Naive thymus-derived CD4-positive, alpha-beta T cell (primary cell): Measurements from ENCODE around the gene ITGB4. TPM values are rescaled to one million over a fixed set of nuclear protein-coding genes. Genes with fewer than 3 reads are reported as not detected.
A peak's percentile ranks its signal among the peaks of the same experiment; 100 is the strongest.

ENCODE experiments used
- ATAC-seq: fragments of 150-1000 bp; cut with Tn5 transposase; 2 replicates; pipeline ENCODE4 v1.10.0; 2021; ENCODE audit warnings: mild to moderate bottlenecking, moderate library complexity
- CTCF ChIA-PET: fragments of 350-600 bp; sonication (Branson Sonifier 250); formaldehyde crosslinking; loops from one replicate; lab custom pipeline; 2021; ENCODE audit warnings: antibody characterized with exemption; lab: Charles Lee
- POLR2A ChIA-PET: fragments of 350-600 bp; sonication (Branson Sonifier 250); formaldehyde crosslinking; loops from one replicate; lab custom pipeline; 2021; ENCODE audit warnings: antibody characterized with exemption, inconsistent platforms; lab: Charles Lee
- DNase-seq, 9 donors: peaks; one replicate each; pipeline versions ENCODE4 v3.0.0 to v3.0.0-alpha.2; 2020 to 2022; ENCODE audit warnings: mixed read lengths in 1 of 9
- H3K27ac ChIP-seq: one replicate; pipeline ENCODE4 v1.7.0; 2013; ENCODE audit warnings: mild to moderate bottlenecking, low read depth, low read length, moderate library complexity
- H3K27me3 ChIP-seq, 2 donors: one replicate each; pipeline ENCODE4 v1.7.0; 2013; ENCODE audit warnings: low read length in 2 of 2, mild to moderate bottlenecking in 2 of 2, moderate library complexity in 2 of 2; ENCODE audit not compliant: control insufficient read depth in 2 of 2, insufficient read depth in 2 of 2
- H3K36me3 ChIP-seq, 3 experiments: 1 replicate in 2 of 3; 2 replicates in 1 of 3; pipeline ENCODE4 v1.7.0; 2013; ENCODE audit warnings: low read length in 3 of 3, mild to moderate bottlenecking in 3 of 3, moderate library complexity in 1 of 3; ENCODE audit not compliant: insufficient read depth in 3 of 3, control insufficient read depth in 2 of 3
- H3K4me1 ChIP-seq, 2 donors: one replicate each; pipeline ENCODE4 v1.7.0; 2013; ENCODE audit warnings: low read length in 2 of 2, mild to moderate bottlenecking in 2 of 2, moderate library complexity in 1 of 2; ENCODE audit not compliant: control insufficient read depth in 2 of 2, insufficient read depth in 2 of 2
- H3K4me3 ChIP-seq: 2 replicates; pipeline ENCODE4 v1.7.0; 2013; ENCODE audit warnings: mild to moderate bottlenecking, low read length
- H3K9me3 ChIP-seq, 3 experiments: 1 replicate in 2 of 3; 2 replicates in 1 of 3; pipeline ENCODE4 v1.7.0; 2013; ENCODE audit warnings: low read length in 3 of 3; ENCODE audit not compliant: control insufficient read depth in 2 of 3
- H3K27ac Mint-ChIP-seq, 9 donors: one replicate each; pipeline ENCODE4 v1.8.0; 2020 to 2022; ENCODE audit warnings: mixed read lengths in 9 of 9, mild to moderate bottlenecking in 8 of 9, moderate library complexity in 5 of 9, inconsistent platforms in 2 of 9
- H3K27me3 Mint-ChIP-seq, 5 donors: one replicate each; pipeline ENCODE4 v1.8.0; 2021 to 2022; ENCODE audit warnings: mixed read lengths in 5 of 5, mild to moderate bottlenecking in 1 of 5
- H3K36me3 Mint-ChIP-seq, 5 donors: one replicate each; pipeline ENCODE4 v1.8.0; 2020 to 2022; ENCODE audit warnings: mixed read lengths in 5 of 5, mild to moderate bottlenecking in 3 of 5, inconsistent platforms in 1 of 5
- H3K4me1 Mint-ChIP-seq, 7 donors: one replicate each; pipeline ENCODE4 v1.8.0; 2020 to 2022; ENCODE audit warnings: mixed read lengths in 7 of 7, mild to moderate bottlenecking in 3 of 7, inconsistent platforms in 1 of 7
- H3K4me3 Mint-ChIP-seq, 10 donors: one replicate each; pipeline ENCODE4 v1.8.0; 2020 to 2022; ENCODE audit warnings: mild to moderate bottlenecking in 10 of 10, mixed read lengths in 10 of 10, moderate library complexity in 6 of 10, inconsistent platforms in 2 of 10
- H3K9me3 Mint-ChIP-seq, 11 donors: one replicate each; pipeline ENCODE4 v1.8.0; 2020 to 2022; ENCODE audit warnings: mixed read lengths in 11 of 11, mild to moderate bottlenecking in 4 of 11, inconsistent platforms in 1 of 11, moderate library complexity in 1 of 11
- intact Hi-C, 2 donors: fragments of 100-400 bp; cut with micrococcal nuclease; formaldehyde crosslinking; loops; one replicate each; pipeline ENCODE4 v1.15.1; 2023
- polyA plus RNA-seq, 2 donors: library from polyadenylated mRNA; unstranded; fragments of 300-500 nt; fragmentation: Illumina TruSeq; gene quantifications; one replicate each; pipeline ENCODE4 v1.2.3, GENCODE V29; 2021
- total RNA-seq, 6 experiments: library from RNA in 5 of 6; stranded (reverse) in 5 of 6; gene quantifications; 1 replicate in 5 of 6; 2 replicates in 1 of 6; pipeline ENCODE4 v1.2.3 and lab custom pipeline; 2021 to 2026

The ITGB4 gene
- total and polyA plus RNA-seq, 7 experiments from 2014 or later: 0.09 to 1.8 (median 0.77) TPM

DNA sequence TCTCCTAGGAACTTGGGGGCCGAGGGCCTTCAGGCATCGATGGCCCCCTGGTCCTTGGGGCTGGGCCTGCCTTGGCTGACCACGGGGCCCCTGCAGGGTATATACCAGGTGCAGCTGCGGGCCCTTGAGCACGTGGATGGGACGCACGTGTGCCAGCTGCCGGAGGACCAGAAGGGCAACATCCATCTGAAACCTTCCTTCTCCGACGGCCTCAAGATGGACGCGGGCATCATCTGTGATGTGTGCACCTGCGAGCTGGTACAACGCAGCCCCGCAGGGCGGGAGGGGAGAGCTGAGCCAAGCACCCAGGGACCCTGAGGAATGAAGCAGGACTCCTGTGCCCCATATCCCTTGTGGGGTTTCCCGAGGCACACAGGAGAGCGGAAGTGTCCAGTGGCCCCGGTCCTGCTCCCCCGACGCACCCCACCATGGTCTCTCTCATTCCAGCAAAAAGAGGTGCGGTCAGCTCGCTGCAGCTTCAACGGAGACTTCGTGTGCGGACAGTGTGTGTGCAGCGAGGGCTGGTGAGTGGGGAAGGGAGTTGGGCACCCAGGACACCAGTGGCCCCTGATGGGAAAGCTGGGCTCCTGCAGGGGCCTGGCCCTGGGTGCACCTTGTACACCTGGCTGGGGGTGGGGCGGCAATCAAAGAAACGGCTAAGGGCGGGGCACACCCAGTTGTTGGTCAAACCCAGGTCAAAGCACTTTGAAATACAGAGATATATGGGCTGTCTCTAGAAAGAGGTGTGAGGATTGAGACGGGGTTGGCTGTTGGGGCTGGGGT lies 10.6 kb downstream of the ITGB4 start:
- ChIA-PET CTCF (interaction anchor here (0.7 kb wide), 1 partner anchor 357 kb away, joined by 4 read pairs; no protein-coding TSS in a partner anchor), POLR2A (no interaction called here)
- H3K27ac Mint-ChIP-seq: no peak overlapping the region
- peaks cover 0 to 3% (median 0%) of the 10 kb centered on the region in 5 donors for H3K36me3 Mint-ChIP-seq
- H3K9me3 Mint-ChIP-seq: no peaks in the 10 kb centered on the region
- Histone ChIP-seq H3K4me3 (no peak overlapping the region), H3K9me3 (no peaks in the 10 kb centered on the region), H3K36me3 (no peaks in the 10 kb centered on the region), H3K27me3 (no peaks in the 10 kb centered on the region), H3K27ac (no peak overlapping the region), H3K4me1 (no peaks in the 10 kb centered on the region)
- intact Hi-C loops: no loop called here
- ATAC-seq (no peak), DNase-seq (no peak)
- H3K27me3 Mint-ChIP-seq: no peaks in the 10 kb centered on the region
- H3K4me1 Mint-ChIP-seq: peaks cover 0 to 9% (median 3%) of the 10 kb centered on the region in 7 donors
- no peak overlapping the region for H3K4me3 Mint-ChIP-seq

DNA sequence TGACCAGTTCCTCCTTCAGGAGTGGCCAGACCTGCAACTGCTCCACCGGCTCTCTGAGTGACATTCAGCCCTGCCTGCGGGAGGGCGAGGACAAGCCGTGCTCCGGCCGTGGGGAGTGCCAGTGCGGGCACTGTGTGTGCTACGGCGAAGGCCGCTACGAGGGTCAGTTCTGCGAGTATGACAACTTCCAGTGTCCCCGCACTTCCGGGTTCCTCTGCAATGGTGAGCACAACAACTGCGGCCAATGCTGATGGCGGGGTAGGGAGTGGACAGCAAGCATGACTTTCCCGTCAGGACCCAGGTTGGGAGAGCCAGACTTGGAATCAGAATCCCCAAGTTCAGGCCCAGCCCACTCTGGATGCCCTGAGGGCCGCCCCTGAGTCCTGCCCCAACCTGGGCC lies 12.2 kb downstream of the ITGB4 start:
- intact Hi-C loops: no loop called here
- Histone ChIP-seq H3K4me3 (no peak overlapping the region), H3K27me3 (no peaks in the 10 kb centered on the region), H3K9me3 (no peaks in the 10 kb centered on the region), H3K27ac (no peak overlapping the region), H3K36me3 (no peaks in the 10 kb centered on the region), H3K4me1 (no peaks in the 10 kb centered on the region)
- CTCF ChIA-PET: interaction anchor here (0.8 kb wide), 1 partner anchor 101 kb away, joined by 3 read pairs; no protein-coding TSS in a partner anchor
- no peak overlapping the region for H3K4me3 Mint-ChIP-seq
- no peak for ATAC-seq
- POLR2A ChIA-PET: interaction anchor here (0.5 kb wide), 1 partner anchor 943 kb away, joined by 3 read pairs; no protein-coding TSS in a partner anchor
- H3K4me1 Mint-ChIP-seq: peaks cover 0 to 10% (median 4%) of the 10 kb centered on the region in 7 donors
- H3K27ac Mint-ChIP-seq: no peak overlapping the region
- H3K9me3 Mint-ChIP-seq: no peaks in the 10 kb centered on the region
- peaks cover 0 to 3% (median 0%) of the 10 kb centered on the region in 5 donors for H3K36me3 Mint-ChIP-seq
- no peaks in the 10 kb centered on the region for H3K27me3 Mint-ChIP-seq
- no peak for DNase-seq

DNA sequence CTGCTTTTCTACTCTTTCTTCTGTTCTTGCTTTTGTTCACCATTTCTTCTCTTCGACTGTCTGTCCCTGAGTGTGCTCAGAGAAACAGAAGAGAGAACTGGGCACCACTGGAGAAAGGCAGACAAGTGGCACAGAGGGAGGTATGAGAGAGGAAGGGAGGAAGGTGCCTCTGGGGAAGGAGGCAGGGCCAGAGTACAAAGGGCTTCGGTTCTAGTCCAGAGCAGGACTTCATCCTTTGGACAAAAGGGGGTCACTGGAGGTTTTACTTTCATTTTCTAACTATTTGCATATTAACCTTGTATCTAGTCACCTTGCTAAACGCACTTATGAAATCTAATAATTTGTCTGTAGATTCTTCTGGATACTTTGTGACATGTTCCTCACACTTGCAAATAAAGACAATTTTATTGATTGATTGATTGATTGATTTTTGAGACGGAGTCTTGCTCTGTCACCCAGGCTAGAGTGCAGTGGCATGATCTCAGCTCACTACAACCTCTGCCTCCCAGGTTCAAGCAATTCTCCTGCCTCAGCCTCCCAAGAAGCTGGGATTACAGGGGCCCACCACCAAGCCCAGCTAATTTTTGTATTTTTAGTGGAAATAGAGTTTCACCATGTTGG lies 13.5 kb downstream of the ITGB4 start:
- H3K27me3 ChIP-seq: no peaks in the 10 kb centered on the region
- H3K27ac ChIP-seq: no peak overlapping the region
- H3K27me3 Mint-ChIP-seq: no peaks in the 10 kb centered on the region
- H3K9me3 Mint-ChIP-seq: no peaks in the 10 kb centered on the region
- peak overlapping the region in 4 of 9 donors; percentile 23 to 78 (median 61) for H3K27ac Mint-ChIP-seq
- H3K36me3 Mint-ChIP-seq: peaks cover 0 to 3% (median 0%) of the 10 kb centered on the region in 5 donors
- H3K36me3 ChIP-seq: no peaks in the 10 kb centered on the region
- no peaks in the 10 kb centered on the region for H3K9me3 ChIP-seq
- intact Hi-C loops: loop anchor here in 1 of 2 donors (1.0 kb wide), 1 partner anchor 14 kb away; no protein-coding TSS in a partner anchor
- no peaks in the 10 kb centered on the region for H3K4me1 ChIP-seq
- ChIA-PET POLR2A (no interaction called here), CTCF (no interaction called here)
- H3K4me3 Mint-ChIP-seq: peak overlapping the region in 2 of 10 donors; percentile 35 to 45
- DNase-seq (no peak), ATAC-seq (no peak)
- H3K4me1 Mint-ChIP-seq: peaks cover 0 to 10% (median 4%) of the 10 kb centered on the region in 7 donors
- no peak overlapping the region for H3K4me3 ChIP-seq

DNA sequence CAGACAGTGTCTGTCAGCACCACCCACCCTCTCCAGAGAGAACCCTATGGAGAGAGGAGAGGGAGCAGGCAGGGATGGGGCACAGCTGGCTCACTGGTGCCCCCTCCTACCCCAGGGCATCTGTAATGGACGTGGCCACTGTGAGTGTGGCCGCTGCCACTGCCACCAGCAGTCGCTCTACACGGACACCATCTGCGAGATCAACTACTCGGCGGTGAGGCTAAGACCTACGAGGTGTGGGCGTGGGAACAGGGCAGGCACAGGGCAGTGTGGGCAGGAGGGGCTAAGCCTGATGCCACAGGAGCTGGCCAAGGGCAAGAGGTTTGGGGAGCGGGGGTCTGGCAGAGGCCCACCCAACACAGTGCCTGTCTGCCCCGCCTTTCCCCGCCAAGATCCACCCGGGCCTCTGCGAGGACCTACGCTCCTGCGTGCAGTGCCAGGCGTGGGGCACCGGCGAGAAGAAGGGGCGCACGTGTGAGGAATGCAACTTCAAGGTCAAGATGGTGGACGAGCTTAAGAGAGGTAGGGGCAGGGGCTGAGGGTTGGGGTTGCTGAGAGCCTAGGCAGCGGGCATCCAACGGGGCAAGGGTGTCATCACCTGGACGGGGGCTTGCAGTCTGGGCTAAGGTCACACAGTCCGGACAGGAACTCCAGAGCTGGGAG lies 15.0 kb downstream of the ITGB4 start:
- Mint-ChIP-seq H3K4me3 (no peak overlapping the region), H3K4me1 (peaks cover 0 to 10% (median 4%) of the 10 kb centered on the region in 7 donors), H3K36me3 (peaks cover 0 to 3% (median 0%) of the 10 kb centered on the region in 5 donors), H3K27me3 (no peaks in the 10 kb centered on the region), H3K9me3 (no peaks in the 10 kb centered on the region), H3K27ac (no peak overlapping the region)
- no peaks in the 10 kb centered on the region for H3K27me3 ChIP-seq
- intact Hi-C loops: no loop called here
- ATAC-seq (no peak), DNase-seq (no peak)
- ChIA-PET CTCF (no interaction called here), POLR2A (no interaction called here)
- H3K27ac ChIP-seq: no peak overlapping the region
- H3K4me1 ChIP-seq: no peaks in the 10 kb centered on the region
- no peaks in the 10 kb centered on the region for H3K36me3 ChIP-seq
- H3K9me3 ChIP-seq: no peaks in the 10 kb centered on the region
- no peak overlapping the region for H3K4me3 ChIP-seq

DNA sequence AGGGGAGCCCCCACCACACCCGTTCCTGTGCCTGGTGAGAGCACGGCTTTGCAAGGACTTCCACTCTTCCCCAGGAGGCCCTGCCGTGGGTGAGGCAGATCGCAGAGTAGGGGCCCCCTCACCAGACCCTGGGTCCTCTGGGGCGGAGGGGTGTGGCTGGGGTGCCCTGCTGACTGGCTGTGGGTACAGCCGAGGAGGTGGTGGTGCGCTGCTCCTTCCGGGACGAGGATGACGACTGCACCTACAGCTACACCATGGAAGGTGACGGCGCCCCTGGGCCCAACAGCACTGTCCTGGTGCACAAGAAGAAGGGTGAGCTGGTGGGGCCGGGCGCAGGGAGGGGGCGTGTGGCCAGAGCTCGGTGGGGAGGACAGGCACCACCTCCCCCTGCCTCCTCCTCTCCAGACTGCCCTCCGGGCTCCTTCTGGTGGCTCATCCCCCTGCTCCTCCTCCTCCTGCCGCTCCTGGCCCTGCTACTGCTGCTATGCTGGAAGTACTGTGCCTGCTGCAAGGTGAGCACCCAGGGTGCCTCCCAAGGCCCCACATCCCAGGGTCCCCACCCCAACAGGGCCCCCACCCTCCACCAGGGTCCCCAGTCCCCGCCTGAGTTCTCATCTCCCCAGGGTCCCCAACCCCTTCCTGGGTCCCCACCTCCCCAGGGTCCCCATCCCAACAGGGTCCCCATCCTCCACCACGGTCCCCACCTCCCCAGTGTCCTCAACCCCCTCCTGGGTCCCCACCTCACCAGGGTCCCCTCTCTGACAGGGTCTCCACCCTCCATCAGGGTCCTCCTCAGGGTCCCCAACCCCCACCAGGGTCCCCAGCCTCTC lies 16.1 kb downstream of the ITGB4 start:
- peak overlapping the region in 1 of 9 donors; percentile 40 for H3K27ac Mint-ChIP-seq
- Histone ChIP-seq H3K27ac (no peak overlapping the region), H3K4me3 (no peak overlapping the region), H3K9me3 (no peaks in the 10 kb centered on the region), H3K36me3 (no peaks in the 10 kb centered on the region), H3K4me1 (no peaks in the 10 kb centered on the region), H3K27me3 (no peaks in the 10 kb centered on the region)
- H3K36me3 Mint-ChIP-seq: peaks cover 0 to 3% (median 0%) of the 10 kb centered on the region in 5 donors
- CTCF ChIA-PET: interaction anchor here (0.6 to 1.8 kb wide), 2 partner anchors 11 to 117 kb away, joined by 3 to 10 read pairs; no protein-coding TSS in a partner anchor
- H3K27me3 Mint-ChIP-seq: no peaks in the 10 kb centered on the region
- H3K9me3 Mint-ChIP-seq: no peaks in the 10 kb centered on the region
- no peak overlapping the region for H3K4me3 Mint-ChIP-seq
- DNase-seq: no peak
- POLR2A ChIA-PET: interaction anchor here (0.6 to 1.3 kb wide), 3 partner anchors 9 to 56 kb away, joined by 3 read pairs; no protein-coding TSS in a partner anchor
- H3K4me1 Mint-ChIP-seq: peaks cover 0 to 10% (median 4%) of the 10 kb centered on the region in 7 donors
- intact Hi-C loops: no loop called here
- ATAC-seq: no peak
